IgD-negative memory B cell (primary cell): Measurements from ENCODE around the gene ALOX12. TPM values are rescaled to one million over a fixed set of nuclear protein-coding genes. Genes with fewer than 3 reads are reported as not detected.

ENCODE experiments used
- polyA plus RNA-seq: library from polyadenylated mRNA; unstranded; fragments of 300-500 nt; fragmentation: Illumina TruSeq; gene quantifications from one replicate; pipeline ENCODE4 v1.2.3, GENCODE V29; 2021

The ALOX12 gene
- polyA plus RNA-seq, 1 donor from 2014 or later = 1.4 TPM

Other genes starting within 250 kb of the ALOX12 start
- 76.2 TPM for gene XAF1, start 240.0 kb upstream of the ALOX12 start, polyA plus RNA-seq
- gene FBXO39, start 219.8 kb upstream of the ALOX12 start, polyA plus RNA-seq = not detected
- not detected for gene TEKT1, start 164.3 kb upstream of the ALOX12 start, polyA plus RNA-seq
- gene RNASEK, start 16.6 kb downstream of the ALOX12 start, polyA plus RNA-seq = 984 TPM
- gene BCL6B, start 27.0 kb downstream of the ALOX12 start, polyA plus RNA-seq = 0.33 TPM
- 3.3 TPM for gene SLC16A13, start 40.0 kb downstream of the ALOX12 start, polyA plus RNA-seq
- gene SLC16A11, start 48.0 kb downstream of the ALOX12 start, polyA plus RNA-seq = 3.4 TPM
- gene CLEC10A, start 84.2 kb downstream of the ALOX12 start, polyA plus RNA-seq = not detected
- 0.60 TPM for gene ASGR2, start 118.8 kb downstream of the ALOX12 start, polyA plus RNA-seq
- gene ASGR1, start 183.3 kb downstream of the ALOX12 start, polyA plus RNA-seq = 0.50 TPM
- 0.38 TPM for gene DLG4, start 223.8 kb downstream of the ALOX12 start, polyA plus RNA-seq
- gene ACADVL, start 223.9 kb downstream of the ALOX12 start, polyA plus RNA-seq = 88.6 TPM
- gene DVL2, start 238.5 kb downstream of the ALOX12 start, polyA plus RNA-seq = 32.3 TPM
- 38.2 TPM for gene PHF23, start 243.4 kb downstream of the ALOX12 start, polyA plus RNA-seq
- gene GABARAP, start 246.4 kb downstream of the ALOX12 start, polyA plus RNA-seq = 1,138 TPM